B cell (primary cell): ENCODE results near the gene SCGN. TPM values are rescaled to one million over a fixed set of nuclear protein-coding genes. Genes with fewer than 3 reads are reported as not detected.

Experiments
- ATAC-seq: fragments of 200-7000 bp; cut with Tn5 transposase; one replicate; pipeline ENCODE4 v1.10.0; 2021; ENCODE audit warnings: low read depth, mild to moderate bottlenecking, moderate number of reproducible peaks, moderate library complexity
- CTCF ChIA-PET: fragments of 350-600 bp; sonication (Branson Sonifier 250); formaldehyde crosslinking; loops from one replicate; lab custom pipeline; 2021; ENCODE audit warnings: antibody characterized with exemption, inconsistent platforms; lab: Charles Lee
- POLR2A ChIA-PET: fragments of 350-600 bp; sonication (Branson Sonifier 250); formaldehyde crosslinking; loops from one replicate; lab custom pipeline; 2021; ENCODE audit warnings: antibody characterized with exemption; lab: Charles Lee
- DNase-seq: peaks from one replicate; pipeline ENCODE4 v3.0.0; 2013
- H2AFZ ChIP-seq: 2 replicates; pipeline ENCODE4 v1.6.1; 2012; ENCODE audit warnings: mild to moderate bottlenecking, low read depth, low read length; ENCODE audit not compliant: insufficient read depth, poor library complexity, severe bottlenecking
- H3K27ac ChIP-seq, 2 donors: 1 replicate in 1 of 2; 2 replicates in 1 of 2; pipeline ENCODE4 v1.5.1; 2012 to 2013; ENCODE audit warnings: low read length in 2 of 2, mild to moderate bottlenecking in 2 of 2, moderate library complexity in 1 of 2
- H3K27me3 ChIP-seq, 4 experiments: fragments of 200-600 bp in 1 of 4; sonication (generic) in 1 of 4; replicated peaks in 1 of 4; 1 replicate in 2 of 4; 2 replicates in 2 of 4; pipeline versions ENCODE4 v1.6.1 to v1.7.0; 2013 to 2016; ENCODE audit warnings: low read length in 3 of 4, mild to moderate bottlenecking in 2 of 4, mixed read lengths in 1 of 4, moderate library complexity in 1 of 4; ENCODE audit not compliant: insufficient read depth in 4 of 4, control insufficient read depth in 3 of 4; ENCODE audit errors: control extremely low read depth in 1 of 4
- H3K36me3 ChIP-seq, 2 experiments: replicated peaks in 1 of 2; 1 replicate in 1 of 2; 2 replicates in 1 of 2; pipeline versions ENCODE4 v1.6.1 to v1.7.1; 2013; ENCODE audit warnings: low read length in 1 of 2; ENCODE audit not compliant: insufficient read depth in 2 of 2, control insufficient read depth in 1 of 2; ENCODE audit errors: control extremely low read depth in 1 of 2, extremely low read depth in 1 of 2
- H3K4me1 ChIP-seq, 2 donors: fragments of 200-600 bp in 1 of 2; sonication (generic) in 1 of 2; 1 replicate in 1 of 2; 2 replicates in 1 of 2; pipeline versions ENCODE4 v1.5.1 to v1.6.1; 2013 to 2017; ENCODE audit warnings: low read length in 2 of 2; ENCODE audit not compliant: control insufficient read depth in 2 of 2, insufficient read depth in 2 of 2
- H3K4me2 ChIP-seq: replicated peaks from 2 replicates; pipeline ENCODE3; 2012; ENCODE audit warnings: mild to moderate bottlenecking, low read depth, low read length; ENCODE audit not compliant: poor library complexity, severe bottlenecking
- H3K4me3 ChIP-seq, 5 experiments: fragments of 200-600 bp in 1 of 5; sonication (generic) in 1 of 5; 1 replicate in 3 of 5; 2 replicates in 2 of 5; pipeline versions ENCODE4 v1.5.1 to v1.7.0; 2011 to 2016; ENCODE audit warnings: low read length in 4 of 5, mild to moderate bottlenecking in 4 of 5, low read depth in 2 of 5, control low read depth in 1 of 5, moderate library complexity in 1 of 5; ENCODE audit not compliant: insufficient read depth in 1 of 5; ENCODE audit errors: control extremely low read depth in 1 of 5, extremely low read depth in 1 of 5
- H3K79me2 ChIP-seq: fragments of 200-600 bp; sonication (generic); one replicate; pipeline ENCODE4 v1.6.0; 2016; ENCODE audit warnings: low read length; ENCODE audit not compliant: control insufficient read depth, insufficient read depth
- H3K9ac ChIP-seq: fragments of 200-600 bp; sonication (generic); 2 replicates; pipeline ENCODE4 v1.6.1; 2017; ENCODE audit warnings: mild to moderate bottlenecking, low read length, moderate library complexity
- H3K9me3 ChIP-seq, 3 donors: one replicate each; pipeline versions ENCODE4 v1.6.1 to v1.7.1; 2013; ENCODE audit warnings: low read length in 2 of 3; ENCODE audit not compliant: control insufficient read depth in 2 of 3, insufficient read depth in 1 of 3; ENCODE audit errors: control extremely low read depth in 1 of 3
- H4K20me1 ChIP-seq: 2 replicates; pipeline ENCODE4 v1.6.0; 2012; ENCODE audit warnings: mild to moderate bottlenecking, low read length; ENCODE audit not compliant: insufficient read depth, control insufficient read depth, poor library complexity, severe bottlenecking
- H3K27ac Mint-ChIP-seq: one replicate; pipeline ENCODE4 v1.8.0; 2021; ENCODE audit warnings: mixed read lengths
- H3K27me3 Mint-ChIP-seq: one replicate; pipeline ENCODE4 v1.8.0; 2021; ENCODE audit warnings: mixed read lengths
- H3K4me1 Mint-ChIP-seq: one replicate; pipeline ENCODE4 v1.8.0; 2021; ENCODE audit warnings: mixed read lengths
- H3K4me3 Mint-ChIP-seq: one replicate; pipeline ENCODE4 v1.8.0; 2021; ENCODE audit warnings: mixed read lengths
- H3K9me3 Mint-ChIP-seq: one replicate; pipeline ENCODE4 v1.8.0; 2022; ENCODE audit warnings: mixed read lengths; ENCODE audit not compliant: insufficient read depth
- CTCF ChIP-seq: fragments of 200-600 bp; IDR thresholded peaks from one replicate; pipeline ENCODE4 v1.8.0; 2022; ENCODE audit warnings: antibody characterized with exemption, mild to moderate bottlenecking
- EZH2 ChIP-seq: IDR thresholded peaks from 2 replicates; pipeline ENCODE4 v1.6.1; 2012; ENCODE audit warnings: borderline replicate concordance, low read depth, mild to moderate bottlenecking, moderate library complexity, low read length; ENCODE audit not compliant: insufficient read depth, poor library complexity, severe bottlenecking
- WGBS: methylation state at CpG from one replicate; pipeline ENCODE4 v1.1.5; 2013; ENCODE audit warnings: missing lambda C conversion rate; ENCODE audit not compliant: insufficient coverage; 5-methylcytosine and 5-hydroxymethylcytosine counted together
- intact Hi-C: fragments of 100-400 bp; cut with micrococcal nuclease; formaldehyde crosslinking; loops from one replicate; pipeline ENCODE4 v1.10.0; 2022
- polyA plus RNA-seq: library from polyadenylated mRNA; depleted of rRNA; stranded (reverse); fragments of >200 nt; gene quantifications from 2 replicates; pipeline ENCODE4 v1.2.3, GENCODE V29; 2012
- total RNA-seq, 2 donors: library from RNA; stranded (reverse); fragments of 120-200 nt in 1 of 2; gene quantifications; 1 replicate in 1 of 2; 2 replicates in 1 of 2; pipeline versions ENCODE4 v1.2.3 to v1.2.4, GENCODE V29; 2013 to 2022

The SCGN gene
- total and polyA plus RNA-seq, 2 donors (not counting 1 experiment from before 2014, with no cell fraction given), result not detected

- H3K9me3 Mint-ChIP-seq, result peaks cover 2% of the 10 kb centered on the region
- TF ChIP-seq EZH2 (no peak), CTCF (no peak)
- Histone ChIP-seq H3K9ac (no peak overlapping the region), H3K4me2 (no peak overlapping the region), H2AFZ (no peak overlapping the region), H3K79me2 (no peaks in the 10 kb centered on the region), H3K27me3 (peaks cover 0 to 17% (median 2%) of the 10 kb centered on the region in 4 experiments), H4K20me1 (no peaks in the 10 kb centered on the region), H3K9me3 (no peaks in the 10 kb centered on the region), H3K27ac (no peak overlapping the region), H3K4me1 (no peaks in the 10 kb centered on the region), H3K36me3 (no peaks in the 10 kb centered on the region), H3K4me3 (no peak overlapping the region)
- H3K27ac Mint-ChIP-seq, result no peak overlapping the region
- intact Hi-C loops, result no loop called here
- H3K4me1 Mint-ChIP-seq, result no peaks in the 10 kb centered on the region
- DNase-seq (no peak), ATAC-seq (no peak)
- CTCF ChIA-PET, result no interaction called here
- H3K4me3 Mint-ChIP-seq, result no peak overlapping the region
- H3K27me3 Mint-ChIP-seq, result peaks cover 59% of the 10 kb centered on the region
- WGBS, result 100% methylated on average over 1 of the region's 2 CpGs
- POLR2A ChIA-PET, result no interaction called here
Observed at GRCh38 chr6:25635886-25636317, 16.1 kb upstream of the SCGN start.

GRCh38 chr6:25637211-25637610, 14.8 kb upstream of the SCGN start:
- no peak for ATAC-seq
- H2AFZ ChIP-seq, result no peak overlapping the region
- no peaks in the 10 kb centered on the region for H3K79me2 ChIP-seq
- H3K4me2 ChIP-seq, result no peak overlapping the region
- no peaks in the 10 kb centered on the region for H3K4me1 ChIP-seq
- H3K36me3 ChIP-seq, result no peaks in the 10 kb centered on the region
- intact Hi-C loops, result no loop called here
- TF ChIP-seq EZH2 (no peak), CTCF (no peak)
- no peaks in the 10 kb centered on the region for H4K20me1 ChIP-seq
- peaks cover 2% of the 10 kb centered on the region for H3K9me3 Mint-ChIP-seq
- peaks cover 57% of the 10 kb centered on the region for H3K27me3 Mint-ChIP-seq
- CTCF ChIA-PET, result no interaction called here
- no peak for DNase-seq
- H3K9ac ChIP-seq, result no peak overlapping the region
- POLR2A ChIA-PET, result no interaction called here
- H3K4me3 Mint-ChIP-seq, result no peak overlapping the region
- no peak overlapping the region for H3K27ac Mint-ChIP-seq
- H3K27ac ChIP-seq, result no peak overlapping the region
- WGBS, result no CpG with 5 or more reads among the region's 1 CpG
- no peaks in the 10 kb centered on the region for H3K4me1 Mint-ChIP-seq
- H3K4me3 ChIP-seq, result no peak overlapping the region
- H3K27me3 ChIP-seq, result peaks cover 0 to 12% (median 6%) of the 10 kb centered on the region in 4 experiments
- peaks cover 0 to 5% (median 0%) of the 10 kb centered on the region in 3 donors for H3K9me3 ChIP-seq
